GM08714 (cell line): Measurements from ENCODE around the gene KCNF1.

ENCODE experiments used
- H3K4me3 ChIP-seq: fragments of 200-500 bp; sonication (Bioruptor generic); 2 replicates; pipeline ENCODE4 v1.5.1; 2014; ENCODE audit warnings: mild to moderate bottlenecking, low read length, inconsistent platforms
- ZNF274 ChIP-seq: IDR thresholded peaks from 2 replicates; pipeline ENCODE4 v1.6.1; 2012; ENCODE audit warnings: mild to moderate bottlenecking, low read depth, low read length

Gene KCNF1

DNA sequence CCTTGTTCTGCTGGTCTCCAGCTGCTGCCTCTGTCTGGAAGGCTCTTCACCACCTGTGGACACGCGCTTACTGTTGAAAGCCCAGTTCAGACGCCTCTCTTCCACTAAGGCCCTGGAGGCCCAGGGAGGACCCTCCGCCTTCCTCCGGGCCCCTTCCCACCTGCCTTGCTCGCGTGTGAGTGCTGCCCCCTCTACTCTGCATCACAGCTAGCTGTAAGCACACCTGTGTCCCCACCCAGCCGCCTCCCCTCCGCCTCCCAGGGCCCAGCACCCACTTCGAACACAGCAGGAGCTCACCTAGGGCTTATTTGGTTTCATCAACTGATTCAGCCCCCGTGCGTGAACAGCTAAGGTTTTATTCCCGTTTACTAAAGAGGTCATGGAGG is 49.7 kb downstream of the KCNF1 start:
- TF ChIP-seq ZNF274 = no peak
- no peak overlapping the region for H3K4me3 ChIP-seq

DNA sequence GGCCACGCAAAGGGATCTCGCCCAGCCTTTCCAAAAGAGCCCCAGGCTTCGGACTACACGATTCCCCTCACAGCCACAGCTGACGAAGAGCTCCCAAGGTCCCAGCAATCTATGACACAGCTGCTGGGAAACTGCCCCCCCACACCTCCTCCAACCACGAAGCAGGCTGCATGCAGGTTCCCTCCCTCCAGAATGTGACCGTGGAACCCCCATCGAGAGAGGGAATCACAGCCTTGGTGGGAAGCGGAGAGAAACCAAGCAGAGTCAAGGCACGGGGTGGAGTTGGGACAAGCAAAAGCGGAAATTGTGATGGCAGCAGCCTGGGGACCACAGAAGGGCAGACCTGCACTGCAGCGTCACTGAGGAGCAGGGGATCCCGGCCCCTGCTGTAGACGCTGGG is 50.3 kb downstream of the KCNF1 start:
- TF ChIP-seq ZNF274 = no peak
- H3K4me3 ChIP-seq = no peak overlapping the region

DNA sequence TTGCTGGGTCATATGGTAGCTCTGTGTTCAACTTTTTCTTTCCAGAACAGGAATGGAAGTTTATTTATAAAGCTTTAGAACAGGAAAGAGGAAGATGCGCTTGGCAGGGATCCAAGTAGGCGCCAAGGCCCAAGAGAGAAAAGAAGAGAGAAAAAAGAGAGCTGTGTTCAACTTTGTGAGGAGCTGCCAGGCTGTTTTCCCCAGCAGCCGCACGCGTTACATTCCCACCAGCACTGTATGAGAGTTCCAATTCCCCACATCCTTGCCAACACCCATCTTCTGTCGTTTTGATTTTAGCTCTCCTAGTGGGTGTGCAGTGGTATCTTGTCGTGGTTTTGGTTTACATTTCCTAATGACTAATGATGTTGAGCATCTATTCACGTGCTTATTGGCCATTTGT is 51.4 kb downstream of the KCNF1 start:
- no peak for TF ChIP-seq ZNF274
- no peak overlapping the region for H3K4me3 ChIP-seq
